HEK293 (cell line): ENCODE measurements around the gene USP6NL.
A peak's percentile ranks its signal among the peaks of the same experiment; 100 is the strongest.

Experiments
- ATF2 ChIP-seq: fragments of 450-650 bp; formaldehyde crosslinking; IDR thresholded peaks from 2 replicates; pipeline ENCODE4 v1.5.1; 2016; ENCODE audit warnings: missing biosample characterization, missing genetic modification characterization, low read depth
- CTCF ChIP-seq: fragments of 450-650 bp; formaldehyde crosslinking; IDR thresholded peaks from 2 replicates; pipeline ENCODE4 v1.5.1; 2016; ENCODE audit warnings: missing biosample characterization, missing genetic modification characterization
- KLF16 ChIP-seq: fragments of 450-650 bp; formaldehyde crosslinking; IDR thresholded peaks from 2 replicates; pipeline ENCODE4 v1.5.1; 2017; ENCODE audit warnings: missing biosample characterization, missing genetic modification characterization
- PATZ1 ChIP-seq: fragments of 450-650 bp; formaldehyde crosslinking; IDR thresholded peaks from 2 replicates; pipeline ENCODE4 v1.5.1; 2016; ENCODE audit warnings: missing biosample characterization, missing genetic modification characterization
- SP2 ChIP-seq: fragments of 450-650 bp; formaldehyde crosslinking; IDR thresholded peaks from 2 replicates; pipeline ENCODE4 v1.5.1; 2016; ENCODE audit warnings: missing biosample characterization, missing genetic modification characterization
- ZBTB21 ChIP-seq: fragments of 450-650 bp; formaldehyde crosslinking; IDR thresholded peaks from 2 replicates; pipeline ENCODE4 v1.5.1; 2017; ENCODE audit warnings: missing biosample characterization, missing genetic modification characterization
- ZBTB48 ChIP-seq: fragments of 450-650 bp; formaldehyde crosslinking; IDR thresholded peaks from 2 replicates; pipeline ENCODE4 v1.5.1; 2016; ENCODE audit warnings: missing biosample characterization, missing genetic modification characterization
- ZBTB6 ChIP-seq: fragments of 450-650 bp; formaldehyde crosslinking; IDR thresholded peaks from 2 replicates; pipeline ENCODE4 v1.5.1; 2017; ENCODE audit warnings: missing biosample characterization, missing genetic modification characterization
- ZNF24 ChIP-seq: fragments of 450-650 bp; formaldehyde crosslinking; IDR thresholded peaks from 2 replicates; pipeline ENCODE4 v1.5.1; 2016; ENCODE audit warnings: missing biosample characterization, missing genetic modification characterization

GRCh38 chr10:11611248-11612020, at the start of gene USP6NL:
- TF ChIP-seq ZBTB48 (tag by site-specific recombination) (no peak), ZNF24 (tag by site-specific recombination) (no peak), PATZ1 (tag by site-specific recombination) (peak; percentile 44; the same call in 1 of the 2 replicates), SP2 (tag by site-specific recombination) (peak; percentile 13; the same call in 1 of the 2 replicates), ZBTB6 (tag by site-specific recombination) (no peak), CTCF (tag by site-specific recombination) (no peak), KLF16 (no peak), ZBTB21 (no peak), ATF2 (no peak)
